ENCODE results near the gene RUNX1. TPM values are rescaled to one million over a fixed set of nuclear protein-coding genes. Genes with fewer than 3 reads are reported as not detected.

RUNX1 gene
- total and polyA plus RNA-seq, 2 donors (not counting 3 experiments of a cell fraction or from before 2014, with no cell fraction given): 4.6 to 17.9 TPM

DNA sequence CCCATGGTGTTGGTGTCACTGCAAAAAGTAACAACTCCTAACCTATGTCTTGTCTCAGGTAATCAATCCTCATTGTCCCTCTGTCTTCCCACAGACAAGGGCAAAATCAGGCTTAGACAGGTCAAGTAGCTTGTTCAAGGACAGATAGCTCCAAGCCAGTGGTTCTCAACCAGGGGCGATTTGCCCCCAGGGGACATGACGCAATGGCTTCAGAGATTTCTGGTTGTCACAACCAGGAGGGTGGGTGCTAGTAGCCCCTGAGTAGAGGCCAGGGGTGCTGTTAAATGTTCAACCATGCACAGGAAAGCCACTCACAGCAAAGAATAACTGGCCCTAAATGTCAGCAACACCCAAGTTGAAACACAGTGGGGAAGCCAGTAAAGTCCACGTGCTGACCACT lies 178.9 kb downstream of the RUNX1 start:
- H3K9ac ChIP-seq (replicated peaks; ENCODE audit: extremely low read depth, insufficient read depth, low read length): no peak overlapping the region
- peaks cover 2% of the 10 kb centered on the region for H4K20me1 ChIP-seq (replicated peaks; ENCODE audit: control insufficient read depth, extremely low read depth, insufficient read depth, low read length)
- H3K4me2 ChIP-seq (ENCODE audit: insufficient read depth, low read length): no peak overlapping the region
- peaks cover 7% of the 10 kb centered on the region for H3K4me1 ChIP-seq (ENCODE audit: control insufficient read depth, extremely low read depth, insufficient read depth, low read length)
- H3K36me3 ChIP-seq (ENCODE audit: control insufficient read depth in 2 of 2, extremely low read depth in 1 of 2, insufficient read depth in 2 of 2, low read length in 2 of 2): peaks cover 0 to 8% of the 10 kb centered on the region in 2 experiments
- CTCF ChIA-PET: no interaction called here
- no peak overlapping the region for H3K4me3 ChIP-seq (replicated peaks in 1 of 3; ENCODE audit: insufficient read depth in 1 of 3, low read depth in 1 of 3, low read length in 3 of 3)
- H3K9me1 ChIP-seq (replicated peaks; ENCODE audit: control insufficient read depth, extremely low read depth, insufficient read depth, low read length): no peaks in the 10 kb centered on the region
- DNase-seq (ENCODE audit: low read depth, low spot score) (no peak), FAIRE-seq (no peak)
- TF ChIP-seq, protein P1, sequence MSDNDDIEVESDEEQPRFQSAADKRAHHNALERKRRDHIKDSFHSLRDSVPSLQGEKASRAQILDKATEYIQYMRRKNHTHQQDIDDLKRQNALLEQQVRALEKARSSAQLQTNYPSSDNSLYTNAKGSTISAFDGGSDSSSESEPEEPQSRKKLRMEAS (IDR thresholded peaks at IDR 0.05; ENCODE audit: insufficient read depth, insufficient read length): no peak
- TF ChIP-seq GATA2 (IDR thresholded peaks at IDR 0.05; ENCODE audit: insufficient read depth, insufficient read length, low read depth, low read length) (no peak), FOS (IDR thresholded peaks at IDR 0.05; ENCODE audit: borderline replicate concordance, insufficient read depth, low read length) (no peak)
- TF ChIP-seq, protein P2, sequence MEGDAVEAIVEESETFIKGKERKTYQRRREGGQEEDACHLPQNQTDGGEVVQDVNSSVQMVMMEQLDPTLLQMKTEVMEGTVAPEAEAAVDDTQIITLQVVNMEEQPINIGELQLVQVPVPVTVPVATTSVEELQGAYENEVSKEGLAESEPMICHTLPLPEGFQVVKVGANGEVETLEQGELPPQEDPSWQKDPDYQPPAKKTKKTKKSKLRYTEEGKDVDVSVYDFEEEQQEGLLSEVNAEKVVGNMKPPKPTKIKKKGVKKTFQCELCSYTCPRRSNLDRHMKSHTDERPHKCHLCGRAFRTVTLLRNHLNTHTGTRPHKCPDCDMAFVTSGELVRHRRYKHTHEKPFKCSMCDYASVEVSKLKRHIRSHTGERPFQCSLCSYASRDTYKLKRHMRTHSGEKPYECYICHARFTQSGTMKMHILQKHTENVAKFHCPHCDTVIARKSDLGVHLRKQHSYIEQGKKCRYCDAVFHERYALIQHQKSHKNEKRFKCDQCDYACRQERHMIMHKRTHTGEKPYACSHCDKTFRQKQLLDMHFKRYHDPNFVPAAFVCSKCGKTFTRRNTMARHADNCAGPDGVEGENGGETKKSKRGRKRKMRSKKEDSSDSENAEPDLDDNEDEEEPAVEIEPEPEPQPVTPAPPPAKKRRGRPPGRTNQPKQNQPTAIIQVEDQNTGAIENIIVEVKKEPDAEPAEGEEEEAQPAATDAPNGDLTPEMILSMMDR (IDR thresholded peaks at IDR 0.05; ENCODE audit: extremely low read depth in 1 of 2, insufficient read depth in 1 of 2, low read depth in 1 of 2, low read length in 2 of 2): no peak
- intact Hi-C loops (cut with micrococcal nuclease) (no loop called here), dilution Hi-C loops (cut with MboI; ENCODE audit: extremely low pct_ligation_motif_present, low sequenced_read_pairs) (no loop called here)
- no peak overlapping the region for H2AFZ ChIP-seq (ENCODE audit: low read depth, low read length)
- BruUV-seq (replicated peaks): no TSS peak
- H3K27me3 ChIP-seq (ENCODE audit: control insufficient read depth in 2 of 2, insufficient read depth in 2 of 2, low read length in 2 of 2): no peaks in the 10 kb centered on the region
- H3K79me2 ChIP-seq (ENCODE audit: control insufficient read depth, insufficient read depth, low read length): peaks cover 95% of the 10 kb centered on the region
- no peak overlapping the region for H3K27ac ChIP-seq (ENCODE audit: insufficient read depth, low read depth, low read length)
- POLR2A ChIA-PET: no interaction called here
- no peaks in the 10 kb centered on the region for H3K9me3 ChIP-seq (replicated peaks; ENCODE audit: control insufficient read depth, insufficient read depth, low read length)

DNA sequence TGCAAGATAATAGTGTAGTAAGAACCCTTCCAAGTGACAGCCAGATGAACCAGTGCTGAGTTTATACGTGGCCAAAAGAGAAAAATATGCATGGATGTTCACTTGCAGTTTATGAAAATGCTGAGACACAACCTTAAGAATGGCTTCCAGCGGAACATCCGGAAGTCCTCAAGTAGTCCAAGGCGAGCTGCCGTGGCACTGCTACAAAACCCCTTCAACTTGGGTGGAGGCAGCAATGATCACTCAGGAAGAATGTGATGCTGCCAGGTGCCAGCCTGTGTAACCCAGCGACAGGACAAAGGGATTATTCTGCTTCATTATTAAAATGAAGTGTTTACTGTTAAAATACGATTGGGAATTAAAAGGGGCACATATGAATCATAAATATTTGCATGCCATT lies 179.6 kb downstream of the RUNX1 start:
- H3K4me2 ChIP-seq (ENCODE audit: insufficient read depth, low read length): no peak overlapping the region
- no peak for DNase-seq (ENCODE audit: low read depth, low spot score)
- H3K9ac ChIP-seq (replicated peaks; ENCODE audit: extremely low read depth, insufficient read depth, low read length): no peak overlapping the region
- H3K4me1 ChIP-seq (ENCODE audit: control insufficient read depth, extremely low read depth, insufficient read depth, low read length): peaks cover under 1% of the 10 kb centered on the region
- no TSS peak for BruUV-seq (replicated peaks)
- no peak overlapping the region for H2AFZ ChIP-seq (ENCODE audit: low read depth, low read length)
- CTCF ChIA-PET: no interaction called here
- H3K9me1 ChIP-seq (replicated peaks; ENCODE audit: control insufficient read depth, extremely low read depth, insufficient read depth, low read length): no peaks in the 10 kb centered on the region
- no peak for FAIRE-seq
- peaks cover 95% of the 10 kb centered on the region for H3K79me2 ChIP-seq (ENCODE audit: control insufficient read depth, insufficient read depth, low read length)
- dilution Hi-C loops (cut with MboI; ENCODE audit: extremely low pct_ligation_motif_present, low sequenced_read_pairs): no loop called here
- no peak overlapping the region for H3K27ac ChIP-seq (ENCODE audit: insufficient read depth, low read depth, low read length)
- H3K9me3 ChIP-seq (replicated peaks; ENCODE audit: control insufficient read depth, insufficient read depth, low read length): no peaks in the 10 kb centered on the region
- peaks cover 2% of the 10 kb centered on the region for H4K20me1 ChIP-seq (replicated peaks; ENCODE audit: control insufficient read depth, extremely low read depth, insufficient read depth, low read length)
- no peaks in the 10 kb centered on the region for H3K27me3 ChIP-seq (ENCODE audit: control insufficient read depth in 2 of 2, insufficient read depth in 2 of 2, low read length in 2 of 2)
- TF ChIP-seq POLR2AphosphoS5 (IDR thresholded peaks at IDR 0.05; ENCODE audit: insufficient read depth, low read depth, low read length) (no peak), JUN (IDR thresholded peaks at IDR 0.05; ENCODE audit: borderline replicate concordance, insufficient read depth, insufficient read length, low read depth) (no peak), GATA2 (IDR thresholded peaks at IDR 0.05; ENCODE audit: insufficient read depth, insufficient read length, low read depth, low read length) (no peak), EZH2 (IDR thresholded peaks at IDR 0.05; ENCODE audit: borderline replicate concordance, low read depth, low read length, severe bottlenecking) (no peak), POLR2A (IDR thresholded peaks at IDR 0.05; ENCODE audit: low read depth, low read length) (no peak), FOS (IDR thresholded peaks at IDR 0.05; ENCODE audit: borderline replicate concordance, insufficient read depth, low read length) (no peak), MYC (IDR thresholded peaks at IDR 0.05; ENCODE audit: low read depth, low read length) (no peak)
- TF ChIP-seq, protein P2 (IDR thresholded peaks at IDR 0.05; ENCODE audit: extremely low read depth in 1 of 2, insufficient read depth in 1 of 2, low read depth in 1 of 2, low read length in 2 of 2): no peak
- TF ChIP-seq, protein P1 (IDR thresholded peaks at IDR 0.05; ENCODE audit: insufficient read depth, insufficient read length): no peak
- no peak overlapping the region for H3K4me3 ChIP-seq (replicated peaks in 1 of 3; ENCODE audit: insufficient read depth in 1 of 3, low read depth in 1 of 3, low read length in 3 of 3)
- POLR2A ChIA-PET: no interaction called here
- peaks cover 0 to 11% of the 10 kb centered on the region in 2 experiments for H3K36me3 ChIP-seq (ENCODE audit: control insufficient read depth in 2 of 2, extremely low read depth in 1 of 2, insufficient read depth in 2 of 2, low read length in 2 of 2)
- intact Hi-C loops (cut with micrococcal nuclease): no loop called here

All from endothelial cell of umbilical vein (primary cell).